Heart left ventricle (tissue), 16 donors: Measurements from ENCODE around the gene PRDM16. TPM values are rescaled to one million over a fixed set of nuclear protein-coding genes. Genes with fewer than 3 reads are reported as not detected.

ENCODE experiments used
- ATAC-seq, 4 donors: fragments of 200-7000 bp; cut with Tn5 transposase; one replicate each; pipeline ENCODE4 v1.9.1; 2020 to 2022; ENCODE audit warnings: moderate library complexity in 4 of 4, mild to moderate bottlenecking in 3 of 4, moderate number of reproducible peaks in 1 of 4
- DNase-seq, 5 donors: peaks; one replicate each; pipeline ENCODE4 v3.0.0-alpha.2; 2020
- H3K27ac ChIP-seq, 12 donors: fragments of 200-600 bp; sonication (generic) in 4 of 12; one replicate each; pipeline versions ENCODE4 v1.5.0 to v1.8.0; 2016 to 2022; ENCODE audit warnings: mild to moderate bottlenecking in 2 of 12
- H3K27me3 ChIP-seq, 9 donors: fragments of 200-600 bp; sonication (generic) in 2 of 9; one replicate each; pipeline versions ENCODE4 v1.5.1 to v1.8.0; 2016 to 2022; ENCODE audit warnings: mild to moderate bottlenecking in 3 of 9
- H3K36me3 ChIP-seq, 9 donors: fragments of 200-600 bp; sonication (generic) in 2 of 9; one replicate each; pipeline versions ENCODE4 v1.5.0 to v1.8.0; 2018 to 2022; ENCODE audit warnings: mild to moderate bottlenecking in 2 of 9
- H3K4me1 ChIP-seq, 12 donors: fragments of 200-600 bp; sonication (generic) in 4 of 12; one replicate each; pipeline versions ENCODE4 v1.5.0 to v1.8.0; 2016 to 2022; ENCODE audit warnings: mild to moderate bottlenecking in 3 of 12
- H3K4me3 ChIP-seq, 12 donors: fragments of 200-600 bp; sonication (generic) in 4 of 12; one replicate each; pipeline versions ENCODE4 v1.5.0 to v1.8.0; 2017 to 2022; ENCODE audit warnings: mild to moderate bottlenecking in 9 of 12, moderate library complexity in 4 of 12
- H3K9me3 ChIP-seq, 12 donors: fragments of 200-600 bp; sonication (generic) in 4 of 12; one replicate each; pipeline versions ENCODE4 v1.5.0 to v1.8.0; 2016 to 2022; ENCODE audit warnings: mild to moderate bottlenecking in 1 of 12
- POLR2A ChIP-seq, 2 donors: fragments of 450-650 bp; IDR thresholded peaks; one replicate each; pipeline ENCODE4 v1.6.1; 2017; ENCODE audit warnings: antibody characterized with exemption in 2 of 2, mild to moderate bottlenecking in 2 of 2, moderate library complexity in 2 of 2
- WGBS, 4 donors: extraction: QIAGEN DNeasy Blood & Tissue Kit in 2 of 4; methylation state at CpG; one replicate each; pipeline versions ENCODE4 v1.1.5 to v1.1.7; 2013 to 2018; 5-methylcytosine and 5-hydroxymethylcytosine counted together
- intact Hi-C, 10 donors: fragments of 100-400 bp; cut with DNase I; formaldehyde crosslinking; loops; one replicate each; pipeline versions ENCODE4 v1.11.1 to v1.14.2; 2022
- polyA plus RNA-seq, 2 donors: library from polyadenylated mRNA; stranded (reverse); fragments of 200-250 nt; gene quantifications; one replicate each; pipeline ENCODE4 v1.2.3, GENCODE V29; 2013
- total RNA-seq, 9 donors: library from RNA; depleted of rRNA in 2 of 9; stranded (reverse); fragments of >200 nt in 2 of 9; fragmentation: NEBNext Ultra II Directional in 3 of 9; extraction: Animal tissue kit (Norgen Biotek cat#: 25700) in 3 of 9; gene quantifications; one replicate each; pipeline versions ENCODE4 v1.1.0 to v1.2.4, GENCODE V29; 2016 to 2023
- TF ChIP-seq, protein P1 (sequence below), 12 donors: fragments of 200-600 bp; sonication (generic) in 4 of 12; IDR thresholded peaks; one replicate each; pipeline versions ENCODE4 v1.5.0 to v1.8.0; 2018 to 2022; ENCODE audit warnings: antibody characterized with exemption in 12 of 12, mild to moderate bottlenecking in 5 of 12
- donor health status: ischemic (EF 13 %, LVEDD 7.1; RV severe dilation, severe dysfunction).
- donor health status: healthy with polysubstance abuse.
- donor health status: DM: no; HTN: yes; CAD: no.
- donor health status: DM: no; HTN: no; CAD: no.
- donor health status: ischemic (EF 25% LVEDD 6.9; RV normal size, moderate dysfunction).
- donor health status: ischemic (EF 25% LVEDD 5.7; RV mildly dilated, moderate dysfunction).
- donor health status: healthy.
- donor health status: DM: yes; HTN: yes; CAD: no.
- donor health status: ischemic (EF 35%, LVEDD 5.7; RV mildly dilated, moderate dysfunction).
- donor health status: nonischemic (EF 11% LVEDD 7.7; RV severe dilation, severe dysfunction).
- donor health status: DM: yes; HTN: yes; CAD: no.
- donor health status: PGD.
- donor health status: ischemic (EF 29% LVEDD 5.4; RV normal size, mild dysfunction).
- donor health status: nonischemic (EF 23%, LVEDD 6.1; RV moderate dilation, normal function).

The PRDM16 gene
- total and polyA plus RNA-seq, 11 donors = 6.0 to 22.7 (median 14.0) TPM

DNA sequence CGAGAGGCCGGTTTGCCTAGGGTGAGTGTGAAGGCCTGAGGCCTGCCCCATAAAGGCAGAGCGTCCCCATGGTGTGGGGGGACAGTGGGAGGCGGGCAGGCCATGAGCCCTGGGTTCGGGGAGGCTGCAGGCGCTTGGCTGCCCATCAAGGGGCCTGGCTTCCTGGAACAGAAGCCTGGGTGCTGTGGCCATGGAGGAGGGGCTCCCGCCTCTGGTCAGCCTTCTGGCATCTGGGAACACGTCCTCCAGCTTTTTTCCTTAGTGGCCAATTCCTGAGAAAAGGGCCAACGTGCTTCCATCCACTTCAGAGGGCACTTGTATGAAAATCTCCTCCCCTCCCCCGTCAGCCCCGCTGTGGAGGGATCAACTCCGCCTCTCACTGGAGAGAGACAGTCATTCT lies 58.7 kb downstream of the PRDM16 start:
- intact Hi-C loops = loop anchor here in 4 of 10 donors (5.0 to 10.0 kb wide), 3 partner anchors 50 to 55 kb away; no protein-coding TSS in a partner anchor
- ATAC-seq (peak in 2 of 4 donors; percentile 19 to 29), DNase-seq (no peak)
- no peaks in the 10 kb centered on the region for H3K9me3 ChIP-seq
- H3K27ac ChIP-seq = peak overlapping the region; percentile 28 to 89 (median 74)
- H3K4me3 ChIP-seq = peak overlapping the region in 3 of 12 donors; percentile 6 to 21 (median 14)
- TF ChIP-seq, protein P1, sequence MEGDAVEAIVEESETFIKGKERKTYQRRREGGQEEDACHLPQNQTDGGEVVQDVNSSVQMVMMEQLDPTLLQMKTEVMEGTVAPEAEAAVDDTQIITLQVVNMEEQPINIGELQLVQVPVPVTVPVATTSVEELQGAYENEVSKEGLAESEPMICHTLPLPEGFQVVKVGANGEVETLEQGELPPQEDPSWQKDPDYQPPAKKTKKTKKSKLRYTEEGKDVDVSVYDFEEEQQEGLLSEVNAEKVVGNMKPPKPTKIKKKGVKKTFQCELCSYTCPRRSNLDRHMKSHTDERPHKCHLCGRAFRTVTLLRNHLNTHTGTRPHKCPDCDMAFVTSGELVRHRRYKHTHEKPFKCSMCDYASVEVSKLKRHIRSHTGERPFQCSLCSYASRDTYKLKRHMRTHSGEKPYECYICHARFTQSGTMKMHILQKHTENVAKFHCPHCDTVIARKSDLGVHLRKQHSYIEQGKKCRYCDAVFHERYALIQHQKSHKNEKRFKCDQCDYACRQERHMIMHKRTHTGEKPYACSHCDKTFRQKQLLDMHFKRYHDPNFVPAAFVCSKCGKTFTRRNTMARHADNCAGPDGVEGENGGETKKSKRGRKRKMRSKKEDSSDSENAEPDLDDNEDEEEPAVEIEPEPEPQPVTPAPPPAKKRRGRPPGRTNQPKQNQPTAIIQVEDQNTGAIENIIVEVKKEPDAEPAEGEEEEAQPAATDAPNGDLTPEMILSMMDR (IDR thresholded peaks at IDR 0.05) = no peak
- TF ChIP-seq POLR2A (IDR thresholded peaks at IDR 0.05) = no peak
- WGBS, 4 donors = 30 to 61% (median 53%) methylated on average over 7 to 12 of the region's 12 CpGs
- H3K4me1 ChIP-seq = peaks cover 6 to 90% (median 48%) of the 10 kb centered on the region in 12 donors
- H3K36me3 ChIP-seq = no peaks in the 10 kb centered on the region
- H3K27me3 ChIP-seq = no peaks in the 10 kb centered on the region

DNA sequence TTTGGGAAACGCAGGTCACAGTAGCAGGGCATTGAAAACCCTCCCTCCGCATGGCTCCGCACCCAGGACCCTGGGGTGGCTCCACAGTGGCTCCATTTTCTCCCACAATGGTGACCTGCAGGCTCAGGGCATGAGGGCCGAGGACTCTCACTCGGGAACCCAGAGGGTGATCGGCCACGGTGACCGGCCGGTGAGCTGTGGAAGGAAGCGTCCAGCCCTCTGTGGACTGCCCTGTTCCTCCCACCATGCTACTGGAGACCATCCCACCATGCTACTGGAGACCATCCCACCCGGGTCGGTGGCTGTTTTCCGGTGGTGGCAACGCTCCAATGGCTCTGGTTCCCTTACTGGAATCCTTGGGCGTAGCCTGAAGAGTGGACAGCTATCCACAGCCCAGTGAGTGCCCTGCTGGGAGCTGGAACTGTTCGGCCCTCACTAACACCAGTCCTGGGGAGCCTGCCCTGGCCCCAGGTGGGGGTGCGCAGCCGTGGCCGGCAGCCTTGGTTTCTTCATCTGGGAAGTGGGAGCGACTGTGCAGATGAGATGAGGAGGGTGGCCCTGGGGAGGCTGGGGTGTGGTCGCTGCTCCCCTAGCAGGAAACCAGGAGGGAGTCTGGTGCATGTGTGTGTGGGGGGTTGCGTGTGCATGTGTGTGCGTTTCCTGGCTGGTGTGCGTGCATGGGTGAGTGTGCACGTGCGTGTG lies 59.6 kb downstream of the PRDM16 start:
- ATAC-seq (peak in 2 of 4 donors; percentile 3 to 4), DNase-seq (no peak)
- intact Hi-C loops = loop anchor here in 4 of 10 donors (5.0 to 10.0 kb wide), 3 partner anchors 51 to 56 kb away; no protein-coding TSS in a partner anchor
- WGBS, 4 donors = 55 to 76% (median 71%) methylated on average over 22 to 26 of the region's 26 CpGs
- TF ChIP-seq POLR2A (IDR thresholded peaks at IDR 0.05) = no peak
- TF ChIP-seq, protein P1 (IDR thresholded peaks at IDR 0.05) = no peak
- Histone ChIP-seq H3K9me3 (no peaks in the 10 kb centered on the region), H3K4me1 (peaks cover 6 to 95% (median 50%) of the 10 kb centered on the region in 12 donors), H3K36me3 (no peaks in the 10 kb centered on the region), H3K27me3 (no peaks in the 10 kb centered on the region), H3K27ac (peak overlapping the region in 6 of 12 donors; percentile 57 to 89 (median 82)), H3K4me3 (no peak overlapping the region)

DNA sequence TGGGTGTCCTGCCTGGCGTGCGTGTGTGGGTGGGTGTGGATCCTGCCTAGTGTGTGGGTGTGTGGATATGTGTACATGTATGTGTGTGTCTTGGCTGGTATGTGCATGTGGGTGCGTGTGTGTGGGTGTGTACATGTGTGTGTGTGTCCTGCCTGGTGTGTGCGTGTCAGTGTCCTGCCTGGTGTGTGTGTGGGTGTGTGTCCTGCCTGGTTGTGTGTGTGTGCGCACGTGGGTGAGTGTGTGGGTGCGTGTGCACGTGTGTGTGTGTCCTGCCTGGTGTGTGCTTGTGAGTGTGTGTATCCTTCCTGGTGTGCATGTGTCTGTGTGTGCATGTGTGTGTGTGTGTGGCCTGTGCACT lies 60.1 kb downstream of the PRDM16 start:
- Histone ChIP-seq H3K27ac (peak overlapping the region in 1 of 12 donors; percentile 82), H3K27me3 (no peaks in the 10 kb centered on the region), H3K4me1 (peaks cover 6 to 94% (median 50%) of the 10 kb centered on the region in 12 donors), H3K36me3 (no peaks in the 10 kb centered on the region), H3K4me3 (no peak overlapping the region), H3K9me3 (no peaks in the 10 kb centered on the region)
- no peak for DNase-seq
- 79 to 89% (median 82%) methylated on average over 8 of the region's 8 CpGs for WGBS, 4 donors
- ATAC-seq = peak in 1 of 4 donors; percentile 1
- no peak for TF ChIP-seq POLR2A (IDR thresholded peaks at IDR 0.05)
- TF ChIP-seq, protein P1 (IDR thresholded peaks at IDR 0.05) = no peak
- intact Hi-C loops = loop anchor here in 4 of 10 donors (5.0 to 10.0 kb wide), 3 partner anchors 52 to 57 kb away; no protein-coding TSS in a partner anchor

DNA sequence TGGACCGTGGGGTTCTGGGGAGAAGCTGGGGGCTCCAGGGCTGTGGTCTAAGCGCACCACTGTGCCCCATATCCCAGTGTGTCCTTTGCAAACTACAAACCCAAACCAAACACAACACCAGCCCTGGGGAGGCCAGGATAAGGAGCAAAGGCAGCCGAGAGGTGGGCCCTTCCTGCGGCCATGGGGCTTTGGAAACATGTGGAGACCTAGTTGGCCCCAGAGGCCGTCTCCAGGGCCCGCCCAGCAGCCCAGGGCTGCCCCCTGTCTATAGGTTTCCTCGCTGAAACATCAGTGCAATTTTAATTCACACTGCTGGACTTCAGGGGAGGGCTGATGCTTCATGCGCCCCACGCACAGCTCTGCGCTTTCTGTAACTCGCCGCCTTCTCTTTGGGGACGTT lies 61.3 kb downstream of the PRDM16 start:
- Histone ChIP-seq H3K4me1 (peaks cover 6 to 89% (median 43%) of the 10 kb centered on the region in 12 donors), H3K27me3 (no peaks in the 10 kb centered on the region), H3K9me3 (no peaks in the 10 kb centered on the region), H3K36me3 (no peaks in the 10 kb centered on the region), H3K4me3 (no peak overlapping the region), H3K27ac (peak overlapping the region in 1 of 12 donors; percentile 19)
- intact Hi-C loops = no loop called here
- WGBS, 4 donors = 77 to 86% (median 80%) methylated on average over 11 to 13 of the region's 13 CpGs
- TF ChIP-seq, protein P1 (IDR thresholded peaks at IDR 0.05) = no peak
- TF ChIP-seq POLR2A (IDR thresholded peaks at IDR 0.05) = no peak
- DNase-seq = no peak
- no peak for ATAC-seq
